Stimulated activated CD8-positive, alpha-beta memory T cell treated with anti-CD3 and anti-CD28 coated beads, Interleukin-7, amount 100 ng/mL, for 24 hours (primary cell): Measurements from ENCODE around the gene EVPL.
A peak's percentile ranks its signal among the peaks of the same experiment; 100 is the strongest.
"Not testable (repeated sequence)": the region's sequence is repeated elsewhere in the genome, so short reads cannot be mapped to it uniquely, and the experiment has no call there.

Experiments used
- DNase-seq: peaks from one replicate; pipeline ENCODE4 v3.0.0-alpha.2; 2020; ENCODE audit warnings: low read depth

The EVPL gene

DNA sequence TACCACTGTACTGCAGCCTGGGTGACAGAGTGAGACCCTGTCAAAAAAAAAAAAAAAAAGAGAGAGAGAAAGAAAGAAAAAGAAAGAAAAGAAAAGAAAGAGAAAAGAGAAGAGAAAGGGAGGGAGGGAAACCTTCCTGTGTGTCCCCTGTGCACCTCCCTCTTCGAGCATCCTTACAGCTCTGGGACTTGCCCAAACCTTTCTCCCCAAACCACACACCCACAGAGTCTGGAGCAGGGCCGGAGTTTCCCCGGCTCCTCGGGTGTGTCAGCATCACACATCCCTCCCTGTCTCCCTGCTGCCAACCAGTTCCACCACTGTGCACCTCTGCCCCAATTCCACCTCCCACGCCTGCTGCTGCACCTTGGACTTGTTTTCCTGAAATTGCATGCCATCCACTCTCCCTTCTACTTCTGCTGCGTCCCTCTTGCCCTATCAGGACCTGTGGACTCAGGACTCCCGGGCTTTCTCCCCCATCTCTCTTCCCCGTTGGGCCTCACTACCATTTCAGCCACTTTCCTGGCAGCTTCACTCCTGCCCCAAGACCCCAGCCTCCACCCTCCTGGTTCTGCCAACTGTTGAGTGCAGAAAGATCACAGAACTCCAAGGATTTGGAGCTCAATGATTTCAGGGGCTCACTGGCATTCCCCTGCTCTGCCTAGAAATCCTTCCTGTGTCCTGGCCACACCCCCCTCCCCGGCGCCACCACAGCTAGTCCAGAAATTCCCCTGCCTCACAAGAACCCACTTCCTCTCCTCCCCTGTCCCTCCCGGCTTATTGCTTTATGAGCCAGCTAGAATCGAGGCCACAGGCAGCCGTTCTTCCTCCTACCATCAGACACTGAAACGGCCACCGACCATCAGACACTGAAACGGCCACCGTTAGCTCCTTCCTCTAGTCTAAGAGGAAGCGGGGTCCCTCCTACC, 30.2 kb downstream of the EVPL start:
- no peak for DNase-seq

- no peak for DNase-seq
These were observed 31.7 kb downstream of the EVPL start for GRCh38 chr17:75995385-75995925.

GRCh38 chr17:75994802-75995370, 32.2 kb downstream of the EVPL start:
- DNase-seq = no peak

DNA sequence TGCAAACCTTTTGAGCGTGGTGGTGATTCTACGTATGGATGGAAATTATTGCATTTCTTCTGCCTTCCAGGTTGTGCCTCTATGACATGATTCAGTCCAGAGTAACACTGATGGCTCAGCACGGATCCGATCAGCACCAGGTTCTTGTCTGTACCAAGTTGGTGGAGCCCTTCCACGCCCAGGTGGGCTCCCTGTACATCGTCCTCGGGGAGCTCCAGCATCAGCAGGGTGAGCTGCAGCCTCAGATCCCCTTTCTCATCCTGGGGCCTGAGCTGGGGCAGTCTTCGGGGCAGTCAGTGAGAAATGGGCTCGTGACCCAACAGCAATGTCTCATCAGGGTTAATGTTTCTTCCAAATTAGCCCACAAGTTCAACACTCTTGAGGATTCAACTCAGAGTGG, 35.7 kb downstream of the EVPL start:
- DNase-seq = no peak

DNA sequence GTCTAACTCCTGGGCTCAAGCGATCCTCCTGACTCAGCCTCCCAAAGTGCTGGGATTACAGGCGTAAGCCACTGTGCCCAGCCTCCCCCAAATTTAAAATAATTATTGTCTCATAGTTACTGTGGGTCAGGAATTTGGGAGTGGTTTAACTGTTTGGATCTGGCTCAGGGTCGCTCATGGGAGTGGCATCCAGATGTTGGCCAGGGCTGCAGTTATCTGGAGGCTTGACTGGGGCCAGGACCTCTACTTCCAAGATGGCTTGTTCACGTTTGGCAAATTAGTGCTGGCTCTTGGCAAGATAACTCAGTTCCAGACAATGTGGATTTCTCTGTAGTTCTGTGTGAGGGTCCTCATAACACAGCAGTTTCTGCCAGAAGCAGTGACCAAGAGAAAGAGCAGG, 40.1 kb downstream of the EVPL start:
- no peak for DNase-seq

DNA sequence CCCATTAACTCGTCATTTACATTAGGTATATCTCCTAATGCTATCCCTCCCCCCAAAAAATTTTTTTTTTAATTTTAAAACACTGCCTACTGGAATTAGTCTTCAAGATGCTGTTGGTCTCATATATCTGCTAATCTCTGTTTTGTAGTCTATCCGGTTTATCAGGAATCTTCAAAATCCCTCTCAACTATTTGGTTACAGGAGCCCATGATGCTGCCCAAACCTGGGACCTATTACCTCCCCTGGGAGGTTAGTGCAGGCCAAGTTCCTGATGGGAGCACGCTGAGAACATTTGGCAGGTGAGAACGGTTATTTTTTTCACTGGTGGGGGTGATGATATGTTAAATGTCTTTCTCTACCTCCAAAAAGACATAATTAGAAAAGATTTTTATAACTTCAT, 41.1 kb downstream of the EVPL start:
- no peak for DNase-seq

DNA sequence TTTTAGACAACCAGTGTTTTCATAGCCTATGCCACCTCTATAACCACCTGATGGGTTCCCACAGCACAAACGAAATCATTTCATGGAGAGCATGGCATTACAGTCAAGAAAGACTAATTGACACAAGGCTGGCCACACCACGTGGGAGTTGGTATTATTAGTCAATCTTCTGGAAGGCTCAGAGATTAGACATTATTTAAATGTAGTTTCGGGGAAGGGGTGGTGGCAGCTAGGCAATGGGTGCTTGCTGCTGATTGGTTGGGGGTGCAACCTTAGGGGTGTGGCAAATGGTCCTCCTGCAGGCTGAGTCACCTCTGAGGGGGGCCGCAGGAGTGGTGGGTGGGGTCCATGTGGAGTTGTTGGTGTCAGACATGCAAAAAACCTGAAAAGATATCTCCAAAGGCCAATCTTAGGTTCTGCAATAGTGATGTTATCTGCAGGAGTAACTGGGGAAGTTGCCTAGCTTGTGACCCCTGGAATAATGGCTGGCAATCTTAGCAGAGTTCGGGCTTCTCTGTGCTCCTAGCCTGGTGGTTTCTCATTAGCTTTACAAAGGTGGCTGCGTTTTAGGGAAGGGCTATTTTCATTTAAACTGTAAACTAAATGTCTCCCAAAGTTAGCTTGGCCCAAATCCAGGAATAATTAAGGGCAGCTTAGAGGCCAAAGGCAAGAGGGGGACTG, 43.5 kb downstream of the EVPL start:
- no peak for DNase-seq

DNA sequence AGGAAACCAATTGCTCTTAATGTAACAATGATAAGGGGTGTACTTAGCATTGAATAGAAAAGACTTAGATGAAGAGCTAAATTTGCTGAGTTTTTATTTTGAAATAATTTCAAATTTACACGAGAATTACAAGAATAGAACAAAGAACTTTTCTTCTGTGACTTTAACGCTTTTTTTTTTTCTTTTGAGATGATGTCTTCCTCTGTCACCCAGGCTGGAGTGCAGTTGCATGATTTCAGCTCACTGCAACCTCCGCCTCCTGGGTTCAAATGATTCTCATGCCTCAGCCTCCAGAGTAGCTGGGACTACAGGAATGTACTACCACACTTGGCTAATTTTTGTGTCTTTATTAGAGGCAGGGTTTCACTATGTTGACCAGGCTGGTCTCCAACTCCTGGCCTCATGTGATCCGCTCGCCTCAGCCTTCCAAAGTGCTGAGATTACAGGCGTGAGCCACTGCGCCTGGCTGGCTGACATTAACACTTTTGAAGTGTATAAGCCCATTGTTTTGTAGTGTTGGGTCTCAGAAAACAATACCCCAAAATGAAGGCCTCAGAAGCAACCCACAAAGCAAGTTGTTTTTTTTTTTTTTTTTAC, 46.0 kb downstream of the EVPL start:
- no peak for DNase-seq

GRCh38 chr17:75980188-75981018, 46.7 kb downstream of the EVPL start:
- no peak for DNase-seq

GRCh38 chr17:75979705-75980187, 47.4 kb downstream of the EVPL start:
- no peak for DNase-seq

GRCh38 chr17:75978938-75979704, 48.0 kb downstream of the EVPL start, which contains the start of the genes ACOX1 and TEN1:
Gene ACOX1 (minus strand): TSS chr17:75979166. CDS start chr17:75979073, 93 bp downstream.
Gene TEN1 (plus strand): TSS chr17:75979240. CDS start chr17:75986193, 6,953 bp downstream.
- peak; percentile 91 for DNase-seq

DNA sequence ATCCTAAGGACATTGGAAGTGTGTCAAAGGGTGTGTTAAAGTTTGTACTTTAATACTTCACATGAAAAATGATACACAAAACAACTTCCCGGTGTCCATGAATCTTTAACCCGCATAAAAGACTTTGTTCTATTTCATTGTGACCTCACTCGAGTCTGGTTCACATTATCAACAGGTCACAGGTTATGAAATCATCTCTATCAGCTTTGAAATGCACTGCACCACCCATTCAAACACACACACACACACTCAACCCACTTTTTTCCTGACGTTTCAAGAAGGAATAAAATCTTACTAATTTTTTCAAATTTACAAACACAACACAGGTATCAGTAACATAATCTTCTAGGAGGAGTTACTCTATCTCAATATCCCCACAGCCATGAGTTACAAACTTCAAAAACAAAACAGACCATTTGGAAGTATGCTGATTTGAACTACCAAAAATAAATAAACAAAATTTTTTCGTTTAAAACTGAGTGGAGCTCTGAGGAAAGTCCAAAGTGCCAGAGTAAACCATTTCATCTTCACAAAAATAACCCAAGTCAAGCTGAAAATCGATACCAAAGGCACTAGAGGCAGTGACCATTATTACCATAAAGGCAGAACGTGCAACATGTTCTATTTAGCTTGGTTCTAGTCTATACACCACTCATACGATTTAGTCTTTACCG, 50.8 kb downstream of the EVPL start:
- DNase-seq = no peak

DNA sequence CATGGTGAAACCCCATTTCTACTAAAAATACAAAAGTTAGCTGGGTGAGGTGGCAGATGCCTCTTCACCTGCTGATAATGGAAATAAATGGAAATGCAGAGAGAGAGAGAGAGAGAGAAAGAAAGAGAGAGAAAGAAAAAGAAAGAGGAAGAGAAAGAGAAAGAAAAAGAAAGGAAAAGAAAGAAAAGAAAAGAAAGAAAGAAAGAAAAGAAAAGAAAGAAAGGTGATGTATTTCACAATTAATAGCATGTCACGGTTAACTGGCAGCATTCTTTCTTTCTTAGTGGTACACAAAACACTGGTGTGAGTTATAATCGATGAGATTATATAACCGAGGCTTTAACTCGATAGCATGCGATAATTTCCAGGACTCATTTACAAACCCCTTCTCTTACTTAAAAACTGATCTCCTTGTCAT, 51.3 kb downstream of the EVPL start:
- no peak for DNase-seq

GRCh38 chr17:75975187-75975586, 51.9 kb downstream of the EVPL start:
- DNase-seq = not testable (repeated sequence)

- DNase-seq = no peak
These were observed 56.5 kb downstream of the EVPL start for GRCh38 chr17:75970626-75971025.

GRCh38 chr17:75970011-75970523, 57.0 kb downstream of the EVPL start:
- DNase-seq = no peak

GRCh38 chr17:75969044-75969443, 58.1 kb downstream of the EVPL start:
- not testable (repeated sequence) for DNase-seq

GRCh38 chr17:75965468-75965867, 61.6 kb downstream of the EVPL start:
- DNase-seq = no peak

- DNase-seq = no peak
These were observed 67.1 kb downstream of the EVPL start for GRCh38 chr17:75959839-75960511.
